PC-9 (cell line): ENCODE data around the gene UHRF1. TPM values are rescaled to one million over a fixed set of nuclear protein-coding genes. Genes with fewer than 3 reads are reported as not detected.

ENCODE experiments used
- BruUV-seq: library from RNA; stranded (reverse); fragments of 400-500 nt; replicated peaks from 2 replicates; lab custom pipeline; 2021; lab: Mats Ljungman, UMichigan
- CTCF ChIA-PET: fragments of 300-600 bp; sonication (Branson Sonifier 250); formaldehyde crosslinking; loops from one replicate; lab custom pipeline; 2022; ENCODE audit warnings: antibody characterized with exemption; lab: Charles Lee
- POLR2A ChIA-PET: fragments of 300-600 bp; sonication (Branson Sonifier 250); formaldehyde crosslinking; loops from one replicate; lab custom pipeline; 2022; ENCODE audit warnings: antibody characterized with exemption; ENCODE audit not compliant: unreplicated experiment; lab: Charles Lee
- DNase-seq, 2 experiments: peaks; one replicate each; pipeline versions ENCODE4 v3.0.0 to v3.0.0-alpha.2; 2015 to 2022; ENCODE audit warnings: mixed read lengths in 1 of 2
- H2AFZ ChIP-seq: fragments of 200-600 bp; sonication (generic); 2 replicates; pipeline ENCODE4 v1.8.1; 2017; ENCODE audit warnings: antibody characterized with exemption
- H3F3A ChIP-seq: fragments of 200-600 bp; sonication (generic); 2 replicates; pipeline ENCODE4 v1.8.1; 2017; ENCODE audit warnings: antibody characterized with exemption, mild to moderate bottlenecking, low read depth; ENCODE audit not compliant: insufficient read depth
- H3K27ac ChIP-seq: fragments of 200-600 bp; sonication (generic); 2 replicates; pipeline ENCODE4 v1.6.1; 2016; ENCODE audit warnings: mixed run types
- H3K27me3 ChIP-seq: fragments of 200-600 bp; sonication (generic); 2 replicates; pipeline ENCODE4 v1.6.1; 2016; ENCODE audit warnings: low read depth, mixed run types; ENCODE audit not compliant: insufficient read depth
- H3K36me3 ChIP-seq: fragments of 200-600 bp; sonication (generic); 2 replicates; pipeline ENCODE4 v1.6.1; 2016; ENCODE audit warnings: low read depth, mixed run types
- H3K4me1 ChIP-seq: fragments of 200-600 bp; sonication (generic); replicated peaks from 2 replicates; pipeline ENCODE4 v1.6.1; 2016; ENCODE audit warnings: mixed run types; ENCODE audit not compliant: insufficient read depth
- H3K4me2 ChIP-seq: fragments of 200-600 bp; sonication (generic); 2 replicates; pipeline ENCODE4 v1.6.1; 2017; ENCODE audit warnings: mixed run types
- H3K4me3 ChIP-seq: fragments of 200-600 bp; sonication (generic); 2 replicates; pipeline ENCODE4 v1.6.1; 2016; ENCODE audit warnings: mixed run types
- H3K79me2 ChIP-seq: fragments of 200-600 bp; sonication (generic); 2 replicates; pipeline ENCODE4 v1.6.1; 2017; ENCODE audit warnings: low read depth, mixed run types
- H3K9me2 ChIP-seq: fragments of 200-600 bp; sonication (generic); 2 replicates; pipeline ENCODE4 v1.8.1; 2017; ENCODE audit warnings: mild to moderate bottlenecking; ENCODE audit not compliant: insufficient read depth
- H3K9me3 ChIP-seq: fragments of 200-600 bp; sonication (generic); 2 replicates; pipeline ENCODE4 v1.8.1; 2016; ENCODE audit warnings: low read depth; ENCODE audit not compliant: insufficient read depth
- H4K20me1 ChIP-seq: fragments of 200-600 bp; sonication (generic); 2 replicates; pipeline ENCODE4 v1.8.1; 2017; ENCODE audit not compliant: insufficient read depth
- EZH2 ChIP-seq: fragments of 200-600 bp; sonication (generic); IDR thresholded peaks from 2 replicates; pipeline ENCODE4 v1.8.0; 2017; ENCODE audit warnings: antibody characterized with exemption, low read depth
- intact Hi-C: fragments of 100-400 bp; cut with micrococcal nuclease; formaldehyde crosslinking; loops from one replicate; pipeline ENCODE4 v1.10.0; 2022; ENCODE audit not compliant: unreplicated experiment
- total RNA-seq: library from RNA; stranded (reverse); gene quantifications from 2 replicates; pipeline ENCODE4 v1.2.3, GENCODE V29; 2021
- TF ChIP-seq, protein P1 (sequence below): fragments of 200-600 bp; sonication (generic); conservative IDR thresholded peaks from 2 replicates; pipeline ENCODE4 v1.6.1; 2017; ENCODE audit warnings: mixed run types, antibody characterized with exemption, mild to moderate bottlenecking, moderate library complexity

Gene UHRF1
- total RNA-seq, 1 experiment from 2014 or later, result 61.4 TPM

DNA sequence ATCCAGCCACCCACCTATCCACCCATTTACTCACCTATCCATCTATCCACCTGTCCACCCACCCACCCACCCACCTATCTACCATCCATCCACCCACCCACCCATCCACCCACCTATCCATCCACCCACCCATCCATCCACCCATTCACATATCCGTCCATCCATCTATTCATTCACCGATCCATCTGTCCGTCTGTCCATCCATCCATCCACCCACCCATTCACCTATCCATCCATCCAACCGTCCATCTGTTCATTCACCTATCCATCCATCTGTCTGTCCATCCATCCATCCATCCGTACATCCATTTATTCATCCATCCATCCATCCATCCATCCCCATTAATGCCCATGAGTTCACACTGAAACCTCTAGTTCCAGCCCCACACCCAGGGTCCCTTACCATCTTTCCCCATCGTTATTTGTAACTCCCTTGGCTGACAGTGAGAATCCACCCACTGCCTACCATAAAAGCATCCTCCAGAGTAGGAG lies 90.9 kb downstream of the UHRF1 start:
- Histone ChIP-seq H3K4me2 (no peak overlapping the region), H3K4me1 (peaks cover 18% of the 10 kb centered on the region), H2AFZ (no peak overlapping the region), H4K20me1 (no peaks in the 10 kb centered on the region), H3K36me3 (no peaks in the 10 kb centered on the region), H3K9me3 (no peaks in the 10 kb centered on the region), H3F3A (peaks cover 19% of the 10 kb centered on the region; the same call in 1 of the 2 replicates), H3K27me3 (no peaks in the 10 kb centered on the region), H3K9me2 (no peaks in the 10 kb centered on the region), H3K79me2 (peaks cover 13% of the 10 kb centered on the region), H3K27ac (no peak overlapping the region), H3K4me3 (no peak overlapping the region)
- no peak for DNase-seq
- no peak for TF ChIP-seq EZH2
- TF ChIP-seq, protein P1, sequence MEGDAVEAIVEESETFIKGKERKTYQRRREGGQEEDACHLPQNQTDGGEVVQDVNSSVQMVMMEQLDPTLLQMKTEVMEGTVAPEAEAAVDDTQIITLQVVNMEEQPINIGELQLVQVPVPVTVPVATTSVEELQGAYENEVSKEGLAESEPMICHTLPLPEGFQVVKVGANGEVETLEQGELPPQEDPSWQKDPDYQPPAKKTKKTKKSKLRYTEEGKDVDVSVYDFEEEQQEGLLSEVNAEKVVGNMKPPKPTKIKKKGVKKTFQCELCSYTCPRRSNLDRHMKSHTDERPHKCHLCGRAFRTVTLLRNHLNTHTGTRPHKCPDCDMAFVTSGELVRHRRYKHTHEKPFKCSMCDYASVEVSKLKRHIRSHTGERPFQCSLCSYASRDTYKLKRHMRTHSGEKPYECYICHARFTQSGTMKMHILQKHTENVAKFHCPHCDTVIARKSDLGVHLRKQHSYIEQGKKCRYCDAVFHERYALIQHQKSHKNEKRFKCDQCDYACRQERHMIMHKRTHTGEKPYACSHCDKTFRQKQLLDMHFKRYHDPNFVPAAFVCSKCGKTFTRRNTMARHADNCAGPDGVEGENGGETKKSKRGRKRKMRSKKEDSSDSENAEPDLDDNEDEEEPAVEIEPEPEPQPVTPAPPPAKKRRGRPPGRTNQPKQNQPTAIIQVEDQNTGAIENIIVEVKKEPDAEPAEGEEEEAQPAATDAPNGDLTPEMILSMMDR, result no peak
- ChIA-PET CTCF (interaction anchor here (0.6 kb wide), 1 partner anchor 430 kb away, joined by 3 read pairs; no protein-coding TSS in a partner anchor), POLR2A (no interaction called here)
- intact Hi-C loops, result no loop called here
- no TSS peak for BruUV-seq

DNA sequence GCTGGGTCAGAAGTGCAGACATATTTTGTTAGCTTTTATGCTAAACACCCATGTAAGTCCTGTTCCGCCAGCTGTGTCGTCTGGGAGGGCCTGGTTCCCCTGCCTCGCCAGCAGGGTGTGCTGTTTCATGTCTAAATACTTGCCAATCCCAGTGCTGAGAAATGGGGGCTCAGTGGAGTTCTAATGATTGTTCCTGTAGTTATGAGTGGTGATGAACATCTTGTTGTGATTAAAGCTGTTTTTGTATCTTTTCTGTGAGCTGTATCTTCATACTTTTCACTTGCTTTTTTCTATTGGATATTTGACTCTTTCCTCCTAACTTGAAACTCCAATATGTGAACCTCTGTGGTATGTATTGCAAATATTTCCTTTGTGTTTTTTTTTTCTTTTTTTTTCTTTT lies 92.3 kb downstream of the UHRF1 start:
- Histone ChIP-seq H3K4me1 (peaks cover 18% of the 10 kb centered on the region), H4K20me1 (no peaks in the 10 kb centered on the region), H3K4me2 (peak overlapping the region; percentile 88), H3K27me3 (no peaks in the 10 kb centered on the region), H2AFZ (0 out of 2 replicates have a peak overlapping the region, but pooled peaks have one; percentile 61), H3F3A (peaks cover 19% of the 10 kb centered on the region; the same call in 1 of the 2 replicates), H3K79me2 (peaks cover 13% of the 10 kb centered on the region), H3K36me3 (no peaks in the 10 kb centered on the region), H3K27ac (peak overlapping the region; percentile 89), H3K4me3 (peak overlapping the region; percentile 21; the same call in 1 of the 2 replicates), H3K9me3 (no peaks in the 10 kb centered on the region), H3K9me2 (no peaks in the 10 kb centered on the region)
- BruUV-seq, result no TSS peak
- no peak for TF ChIP-seq EZH2
- TF ChIP-seq, protein P1, result peak; percentile 76
- peak; percentile 12 to 51 for DNase-seq
- ChIA-PET CTCF (interaction anchor here (0.8 to 1.7 kb wide), 2 partner anchors 22 to 27 kb away, joined by 4 to 16 read pairs; no protein-coding TSS in a partner anchor), POLR2A (interaction anchor here (0.7 kb wide), 1 partner anchor 686 kb away, joined by 19 read pairs; no protein-coding TSS in a partner anchor)
- intact Hi-C loops, result no loop called here

- Histone ChIP-seq H4K20me1 (no peaks in the 10 kb centered on the region), H3K27ac (peak overlapping the region; percentile 89), H3F3A (peaks cover 19% of the 10 kb centered on the region; the same call in 1 of the 2 replicates), H3K4me3 (peak overlapping the region; percentile 21; the same call in 1 of the 2 replicates), H3K4me2 (peak overlapping the region; percentile 88), H3K9me2 (no peaks in the 10 kb centered on the region), H3K4me1 (peaks cover 18% of the 10 kb centered on the region), H3K9me3 (no peaks in the 10 kb centered on the region), H3K79me2 (peaks cover 13% of the 10 kb centered on the region), H3K36me3 (no peaks in the 10 kb centered on the region), H3K27me3 (no peaks in the 10 kb centered on the region), H2AFZ (0 out of 2 replicates have a peak overlapping the region, but pooled peaks have one; percentile 61)
- intact Hi-C loops, result no loop called here
- CTCF ChIA-PET, result interaction anchor here (0.6 to 1.7 kb wide), 2 partner anchors 26 to 241 kb away, joined by 3 to 16 read pairs; no protein-coding TSS in a partner anchor
- DNase-seq, result peak; percentile 59 to 83
- POLR2A ChIA-PET, result no interaction called here
- TF ChIP-seq, protein P1, result no peak
- BruUV-seq, result no TSS peak
Measured at GRCh38 chr19:5002143-5002542, 92.8 kb downstream of the UHRF1 start.
